Pons (tissue), 1 donor: ENCODE data around the gene MAPK1IP1L.
A peak's percentile ranks its signal among the peaks of the same experiment; 100 is the strongest.
"Not testable (repeated sequence)": the region's sequence is repeated elsewhere in the genome, so short reads cannot be mapped to it uniquely, and the experiment has no call there.

Source experiments
- DNase-seq: peaks from one replicate; pipeline ENCODE4 v3.0.0-alpha.2; 2016; ENCODE audit warnings: low spot score

The MAPK1IP1L gene

DNA sequence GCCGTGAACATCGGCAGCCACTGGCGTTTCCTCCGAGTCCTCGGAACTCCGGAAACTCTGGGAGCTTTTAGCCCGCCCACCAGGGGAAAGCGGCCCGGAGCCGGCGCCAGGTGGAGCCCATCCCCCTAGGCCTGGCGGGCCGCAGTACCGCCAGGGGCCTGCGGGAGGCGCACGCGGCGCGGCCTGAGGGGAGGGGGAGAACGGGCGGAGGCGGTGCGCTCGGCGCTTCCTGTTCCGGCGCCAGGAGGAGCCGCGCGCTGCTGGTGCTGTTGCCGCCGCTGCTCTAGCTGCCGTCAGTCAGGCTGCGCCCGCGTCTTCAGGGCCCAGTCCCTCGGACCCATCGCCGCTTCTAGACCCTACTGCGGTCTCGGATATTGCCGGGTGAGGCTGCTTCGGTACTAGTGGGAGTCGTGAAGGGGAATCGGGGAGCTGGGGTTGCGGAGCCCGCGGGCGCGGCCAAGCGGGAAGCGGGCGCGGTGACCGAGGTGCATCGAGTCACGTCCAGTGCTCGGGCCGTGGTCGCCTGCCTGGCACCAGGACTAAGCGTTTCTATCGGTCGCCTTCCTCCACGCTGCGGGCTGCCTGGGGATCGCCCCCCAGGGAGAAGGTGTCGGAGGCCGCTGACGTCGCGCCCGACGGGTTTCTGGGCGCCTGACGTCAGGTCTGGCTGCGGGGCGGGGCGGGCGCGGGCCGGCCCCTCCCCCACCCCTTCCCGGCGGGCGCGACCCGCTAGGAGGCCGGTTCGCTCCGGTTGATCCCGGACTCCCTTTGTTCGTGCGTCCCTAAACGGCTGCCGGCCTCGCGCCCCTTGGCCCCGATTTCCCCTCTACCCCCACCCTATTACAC, at the start of gene MAPK1IP1L:
TSS of gene MAPK1IP1L (plus strand) at position 225 of the 846 bp plus-strand sequence. CDS start 10,037 bp downstream, outside the sequence.
- peak; percentile 90 for DNase-seq

DNA sequence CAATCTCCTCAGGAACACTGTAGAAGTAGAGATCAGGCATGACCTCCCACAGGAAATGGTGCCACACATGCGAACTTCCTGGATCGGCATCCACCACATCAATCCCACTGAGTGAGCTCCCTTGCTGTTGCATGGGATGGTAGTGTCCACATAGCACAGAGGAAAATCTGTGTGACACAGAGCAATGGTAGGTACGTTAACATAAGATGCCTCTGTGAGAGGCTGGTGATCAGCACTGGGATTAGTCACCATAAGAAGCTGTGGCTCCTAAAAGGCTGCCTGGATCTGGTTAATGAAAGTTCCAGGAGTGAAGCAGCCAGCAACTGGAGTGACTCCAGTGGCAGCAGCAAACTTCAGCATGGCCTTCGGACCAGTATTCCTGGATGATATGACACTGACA, 46.4 kb upstream of the MAPK1IP1L start:
- DNase-seq, result no peak

DNA sequence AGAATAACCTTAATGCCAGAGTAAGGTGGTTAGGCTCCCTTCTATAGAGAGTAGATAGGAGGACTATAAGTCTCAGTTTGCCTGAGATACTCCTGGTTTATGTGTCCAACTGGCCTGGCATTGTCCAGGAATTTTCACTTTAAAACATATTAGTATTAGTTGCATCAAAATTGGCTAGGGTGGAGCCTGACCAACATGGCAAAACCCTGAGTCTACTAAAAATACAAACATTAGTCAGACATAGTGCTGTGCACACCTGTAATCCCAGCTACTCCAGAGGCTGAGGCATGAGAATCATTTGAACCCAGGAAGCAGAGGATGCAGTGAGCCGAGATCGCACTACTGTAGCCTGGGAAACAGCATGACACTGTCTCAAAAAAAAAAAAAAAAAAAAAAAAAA, 36.4 kb upstream of the MAPK1IP1L start:
- no peak for DNase-seq

DNA sequence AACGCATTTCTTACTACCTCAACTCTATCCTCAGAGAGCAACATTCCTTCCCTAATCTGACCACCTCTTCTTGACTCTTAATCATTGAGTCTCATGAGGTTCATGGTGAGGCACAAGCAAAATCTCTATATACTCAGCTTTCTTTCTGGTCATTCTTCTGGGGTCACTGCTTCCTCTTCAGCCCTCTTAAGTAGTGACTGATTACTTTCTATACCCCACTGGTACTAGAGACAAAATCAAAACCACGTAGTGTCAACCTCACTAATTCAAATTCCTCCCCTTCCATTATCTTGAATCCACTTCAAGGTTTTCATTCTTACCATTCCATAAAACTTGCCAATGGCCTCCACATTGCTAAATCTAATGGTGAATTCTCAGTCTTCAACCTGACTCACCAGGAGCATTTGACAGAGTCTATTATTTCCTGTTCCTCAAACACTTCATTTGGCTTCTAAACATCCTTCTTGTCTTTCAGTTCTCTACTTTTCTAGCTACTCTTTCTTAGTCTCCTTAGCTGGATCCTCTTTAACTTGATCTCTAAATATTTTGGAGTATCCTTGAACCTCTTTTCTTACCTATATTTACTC, 31.4 kb upstream of the MAPK1IP1L start:
- DNase-seq, result no peak

DNA sequence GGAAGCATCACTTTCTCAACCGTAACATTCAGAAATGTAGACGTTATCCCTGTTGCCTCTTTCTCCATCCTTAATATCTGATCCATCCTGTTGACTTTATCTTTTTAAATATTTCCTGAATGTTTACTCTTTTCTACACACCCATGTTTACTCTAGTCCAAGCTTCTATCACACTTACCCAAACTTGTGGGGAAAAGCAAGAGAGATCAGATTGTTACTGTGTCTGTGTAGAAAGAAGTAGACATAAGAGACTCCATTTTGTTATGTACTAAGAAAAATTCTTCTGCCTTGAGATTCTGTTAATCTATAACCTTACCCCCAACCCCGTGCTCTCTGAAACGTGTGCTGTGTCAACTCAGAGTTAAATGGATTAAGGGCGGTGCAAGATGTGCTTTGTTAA, 27.1 kb upstream of the MAPK1IP1L start:
- DNase-seq, result not testable (repeated sequence)

DNA sequence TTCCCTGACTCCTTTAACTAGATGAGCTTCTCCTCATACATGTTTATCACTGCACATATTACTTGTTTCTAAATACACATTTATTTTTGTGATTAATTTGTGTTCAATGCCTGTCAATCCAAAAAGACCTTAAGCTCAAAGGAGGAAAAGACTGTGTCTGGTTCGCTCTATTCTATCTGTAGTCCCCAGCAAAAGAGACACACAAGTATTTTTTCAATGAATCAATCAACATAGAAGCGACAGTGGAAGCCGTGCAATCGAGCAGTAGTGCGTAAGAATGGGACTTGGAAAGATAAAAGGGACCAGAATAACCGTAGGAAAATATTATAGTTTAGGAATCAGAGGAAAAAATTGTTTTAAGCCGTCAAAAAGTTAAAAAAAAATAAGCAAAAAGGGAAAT, 25.5 kb upstream of the MAPK1IP1L start:
- no peak for DNase-seq

DNA sequence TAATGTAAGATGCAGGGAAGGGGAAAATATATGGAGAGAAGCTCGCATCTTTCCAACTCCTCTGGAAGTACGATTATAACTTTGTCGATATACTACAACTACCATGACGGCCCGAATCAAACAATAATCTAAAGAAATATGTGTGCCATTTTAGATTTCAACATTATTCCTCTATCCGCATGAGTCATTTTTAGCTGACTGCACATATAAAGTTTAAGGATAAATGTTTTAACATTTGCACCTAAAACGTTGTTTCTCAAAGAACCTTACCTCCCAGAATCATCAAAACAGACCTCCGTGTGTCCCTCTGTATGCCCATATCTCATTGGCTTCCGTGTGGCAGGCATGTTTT, 25.0 kb upstream of the MAPK1IP1L start:
- DNase-seq, result no peak

DNA sequence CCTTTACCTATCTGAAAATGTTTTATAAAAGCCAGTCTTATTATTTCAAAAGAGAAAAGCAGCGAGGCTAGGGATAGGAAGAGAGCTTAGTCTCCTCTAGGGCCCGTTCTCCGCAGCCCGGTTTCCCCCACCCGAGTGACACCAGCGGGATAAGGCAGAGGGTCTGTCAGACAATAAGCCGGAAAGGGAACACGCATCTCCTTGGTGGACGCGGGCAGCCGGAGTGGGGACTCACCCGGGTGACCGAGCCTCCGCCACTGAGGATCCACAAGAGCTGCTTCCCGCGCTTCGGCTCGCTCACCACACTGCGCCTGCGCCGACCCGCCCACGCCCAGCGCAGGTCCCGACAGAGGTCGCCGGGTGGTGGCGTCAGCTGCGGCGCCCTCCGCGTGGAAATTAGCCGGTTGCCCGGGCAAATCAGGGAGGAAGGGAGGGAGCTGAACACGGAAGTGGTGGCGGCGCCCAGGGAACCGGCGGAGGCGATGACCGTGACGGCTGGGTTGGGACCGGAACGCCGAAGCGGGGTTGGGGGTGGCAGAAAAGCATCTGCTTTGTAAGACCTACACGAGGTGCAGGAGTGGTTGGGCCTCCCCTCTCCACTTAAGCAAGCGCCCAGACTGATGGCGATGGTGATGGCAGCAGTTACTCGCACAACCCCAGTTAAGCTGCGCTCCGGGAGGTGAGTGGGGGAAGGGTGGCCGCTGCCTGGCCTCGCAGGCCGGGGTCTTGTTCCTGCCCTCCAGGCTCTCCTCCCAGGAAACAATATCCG, 24.5 kb upstream of the MAPK1IP1L start, which contains the start of the genes SOCS4 and WDHD1:
TSS of gene SOCS4 (plus strand) at position 444 of the 769 bp plus-strand sequence. CDS start 15,806 bp downstream, outside the sequence.
TSS of gene WDHD1 (minus strand) at position 307 of the 769 bp plus-strand sequence. CDS start 312 bp downstream, outside the sequence.
- DNase-seq, result peak; percentile 92

DNA sequence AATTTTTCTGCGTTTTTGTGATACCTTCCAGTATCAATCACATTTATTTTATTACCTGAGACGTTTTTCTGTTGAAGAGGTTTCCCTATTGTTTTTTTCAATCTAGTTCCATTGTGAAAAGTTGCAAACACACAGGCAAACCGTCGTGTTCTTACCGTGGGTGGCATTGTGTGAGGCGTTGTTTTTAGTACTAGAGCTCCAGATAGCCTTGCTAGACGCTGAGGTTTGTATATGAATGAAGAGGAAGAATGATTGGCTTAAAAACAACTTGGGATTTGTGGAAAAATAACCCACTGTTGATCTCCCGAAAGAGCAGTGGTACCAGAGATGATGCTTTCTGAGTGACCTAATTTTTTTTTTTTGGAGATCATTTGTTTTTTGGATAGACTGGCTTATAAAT, 23.4 kb upstream of the MAPK1IP1L start:
- no peak for DNase-seq

DNA sequence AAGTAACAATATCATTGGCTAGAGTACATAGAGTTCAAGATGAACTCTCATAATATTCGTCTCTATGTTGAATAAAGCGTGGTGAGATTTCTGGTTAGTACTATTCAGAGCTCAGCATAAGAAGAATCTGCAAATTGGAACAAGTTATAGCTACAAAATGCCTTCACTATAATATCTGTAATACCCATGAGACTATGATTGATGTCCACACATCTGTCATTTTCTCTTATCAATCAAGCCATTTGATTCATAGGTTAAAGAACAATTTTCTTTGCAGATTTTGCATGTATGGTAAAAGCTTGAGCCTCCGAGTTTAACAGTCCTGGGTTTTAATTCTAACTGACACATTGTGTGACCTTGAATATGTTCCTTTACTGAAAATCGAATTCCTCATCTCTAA, 23.0 kb upstream of the MAPK1IP1L start:
- DNase-seq, result no peak

DNA sequence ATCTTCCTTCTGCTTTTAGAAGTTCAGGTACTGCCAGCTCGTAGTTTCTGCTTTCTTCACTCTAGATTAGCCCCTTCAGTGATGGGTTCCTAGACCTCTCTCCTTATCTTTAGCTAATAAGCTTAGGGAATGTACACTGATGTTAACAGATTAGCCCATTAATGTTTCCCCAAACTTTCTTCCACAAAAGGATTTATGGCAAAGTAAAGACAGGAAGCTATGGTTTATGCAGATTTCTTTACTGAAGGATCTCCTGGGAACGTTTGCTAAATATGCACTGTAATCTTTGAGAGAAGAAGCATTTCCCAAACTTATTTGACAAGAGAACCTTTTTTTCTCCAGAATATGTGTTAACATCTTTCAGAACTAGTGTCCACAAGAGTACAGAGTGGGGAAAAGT, 20.3 kb upstream of the MAPK1IP1L start:
- no peak for DNase-seq

DNA sequence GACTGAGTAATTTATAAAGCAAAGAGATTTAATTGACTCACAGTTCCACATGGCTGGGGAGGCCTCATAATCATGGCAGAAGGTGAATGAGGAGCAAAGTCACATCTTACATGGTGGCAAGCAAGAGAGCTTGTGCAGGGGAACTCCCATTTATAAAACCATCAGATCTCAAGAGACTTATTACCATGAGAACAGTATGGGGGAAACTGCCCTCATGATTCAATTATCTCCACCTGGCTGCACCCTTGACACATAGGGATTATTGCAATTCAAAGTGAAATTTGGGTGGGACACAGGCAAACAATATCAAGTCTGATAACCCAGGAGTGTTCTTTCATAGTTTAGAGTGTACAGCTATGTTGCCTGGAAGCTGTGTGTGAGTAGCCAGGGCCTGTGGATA, 13.5 kb upstream of the MAPK1IP1L start:
- DNase-seq, result not testable (repeated sequence)

DNA sequence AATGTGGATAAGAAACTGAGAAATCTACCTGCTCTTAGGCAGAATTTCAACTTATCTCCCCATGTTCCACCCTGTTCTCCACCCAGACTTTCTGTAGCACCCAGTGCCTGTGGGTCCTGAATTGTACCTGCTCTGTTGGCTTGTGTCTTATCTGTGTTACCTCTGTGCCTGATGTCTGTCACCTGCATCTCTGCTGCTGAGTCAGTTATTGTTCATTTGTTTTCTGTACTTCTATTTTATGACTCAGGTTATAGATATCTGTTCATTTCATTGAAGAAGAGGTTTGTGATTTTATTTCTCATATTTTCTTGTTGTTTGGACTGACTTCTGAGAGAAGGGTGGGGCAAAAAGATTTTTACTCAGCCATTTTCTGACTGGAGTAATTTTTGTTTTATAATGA, 12.7 kb upstream of the MAPK1IP1L start:
- no peak for DNase-seq

DNA sequence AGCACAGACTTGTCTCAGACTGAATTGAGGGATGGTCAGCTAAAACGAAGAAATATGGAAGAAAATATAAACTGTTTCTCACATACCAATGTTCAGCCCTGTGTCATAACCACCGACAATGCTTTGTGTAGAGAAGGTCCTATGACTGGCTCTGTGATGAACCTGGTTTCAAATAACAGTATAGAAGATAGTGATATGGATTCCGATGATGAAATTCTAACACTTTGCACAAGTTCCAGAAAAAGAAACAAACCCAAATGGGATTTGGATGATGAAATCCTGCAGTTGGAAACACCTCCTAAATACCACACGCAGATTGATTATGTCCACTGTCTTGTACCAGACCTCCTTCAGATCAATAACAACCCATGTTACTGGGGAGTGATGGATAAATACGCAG, 7.9 kb upstream of the MAPK1IP1L start:
- no peak for DNase-seq

DNA sequence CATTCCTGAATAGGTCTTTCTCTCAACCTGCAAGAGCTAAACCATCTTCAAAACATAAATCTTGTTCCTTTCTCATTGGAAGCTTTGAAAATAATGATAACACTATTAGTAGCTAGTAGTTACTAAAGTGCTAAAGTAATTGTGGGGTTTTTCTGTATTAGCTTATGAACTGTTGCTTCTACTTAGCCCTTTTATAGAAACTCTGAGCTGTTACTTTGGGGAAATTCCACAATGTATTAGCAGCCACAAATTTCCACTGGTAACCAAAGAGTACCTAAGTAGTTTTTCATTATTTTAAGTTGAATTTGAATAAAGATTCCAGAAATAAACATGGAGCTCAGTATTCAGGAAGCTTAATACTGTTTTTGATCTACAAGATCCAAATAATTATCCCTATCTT, 6.4 kb upstream of the MAPK1IP1L start:
- no peak for DNase-seq

DNA sequence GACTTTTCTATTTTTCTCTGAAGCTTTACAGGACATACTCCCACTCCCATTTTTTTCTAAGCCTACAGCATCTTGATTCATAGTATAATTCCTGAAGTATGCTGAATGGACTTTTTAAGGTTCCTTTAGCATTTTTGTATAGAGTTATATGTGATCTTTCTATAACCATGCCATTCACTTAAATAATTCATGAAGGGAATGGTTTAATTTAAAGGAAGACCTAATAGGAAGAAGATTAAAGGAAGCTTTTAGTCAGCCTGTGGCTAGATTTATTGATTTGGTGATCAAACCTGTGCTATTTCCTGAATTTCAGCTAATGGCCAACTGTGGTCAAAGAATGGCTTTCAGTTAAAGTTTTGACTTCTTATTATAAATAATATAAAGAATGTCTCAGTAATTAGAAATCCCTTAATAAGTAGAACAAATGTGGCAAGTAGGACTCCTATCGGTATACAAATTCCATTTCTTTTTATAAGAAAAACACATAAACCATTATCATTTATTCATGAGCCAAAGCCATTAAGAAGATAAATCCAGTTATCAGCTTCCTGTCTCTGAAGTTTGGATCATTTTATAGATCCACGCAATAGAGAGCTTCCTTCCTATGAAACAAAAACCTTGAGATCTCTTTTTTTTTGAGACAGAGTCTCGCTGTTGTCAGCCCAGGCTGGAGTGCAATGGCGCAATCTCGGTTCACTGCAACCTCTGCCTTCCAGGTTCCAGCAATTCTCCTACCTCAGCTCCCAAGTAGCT, 4.0 kb upstream of the MAPK1IP1L start:
- no peak for DNase-seq

DNA sequence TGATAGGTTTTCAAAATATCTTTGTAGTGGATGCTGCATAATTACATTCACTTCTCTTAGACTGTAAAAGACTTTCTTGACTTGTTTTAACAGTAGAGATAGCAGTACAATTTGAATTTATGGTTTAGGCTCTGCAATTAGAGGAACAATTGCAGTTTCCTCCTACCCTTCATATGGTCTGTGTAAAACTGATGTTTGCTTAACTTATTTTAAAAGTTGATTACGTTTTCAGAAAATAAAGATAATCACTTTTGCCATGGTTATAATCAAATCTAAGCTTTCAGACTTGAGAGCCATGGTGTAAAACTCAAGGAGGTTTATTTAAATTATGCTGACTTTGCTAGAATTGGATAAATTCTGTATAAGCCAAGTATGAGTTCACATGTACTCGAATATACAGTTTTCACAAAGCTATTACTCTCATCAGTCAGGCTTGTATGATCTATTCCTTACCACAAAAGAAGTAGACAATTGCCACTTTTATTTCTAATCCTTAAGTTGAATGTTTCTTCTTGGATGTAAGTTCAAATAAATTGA, 2.5 kb upstream of the MAPK1IP1L start:
- DNase-seq, result no peak

DNA sequence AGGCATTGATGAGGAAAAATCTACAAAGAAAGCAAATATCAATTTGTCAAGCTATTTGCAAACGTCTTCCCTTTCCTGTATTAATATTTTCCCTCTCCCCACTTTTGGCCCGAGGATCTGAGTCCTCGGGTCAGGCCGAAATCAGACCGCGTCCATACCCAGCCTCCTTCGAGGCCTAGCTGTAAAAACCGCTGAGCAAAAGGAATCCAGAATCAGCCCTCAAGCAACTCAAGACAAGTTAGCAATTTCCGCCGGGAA, 353 bp upstream of the MAPK1IP1L start:
- no peak for DNase-seq

DNA sequence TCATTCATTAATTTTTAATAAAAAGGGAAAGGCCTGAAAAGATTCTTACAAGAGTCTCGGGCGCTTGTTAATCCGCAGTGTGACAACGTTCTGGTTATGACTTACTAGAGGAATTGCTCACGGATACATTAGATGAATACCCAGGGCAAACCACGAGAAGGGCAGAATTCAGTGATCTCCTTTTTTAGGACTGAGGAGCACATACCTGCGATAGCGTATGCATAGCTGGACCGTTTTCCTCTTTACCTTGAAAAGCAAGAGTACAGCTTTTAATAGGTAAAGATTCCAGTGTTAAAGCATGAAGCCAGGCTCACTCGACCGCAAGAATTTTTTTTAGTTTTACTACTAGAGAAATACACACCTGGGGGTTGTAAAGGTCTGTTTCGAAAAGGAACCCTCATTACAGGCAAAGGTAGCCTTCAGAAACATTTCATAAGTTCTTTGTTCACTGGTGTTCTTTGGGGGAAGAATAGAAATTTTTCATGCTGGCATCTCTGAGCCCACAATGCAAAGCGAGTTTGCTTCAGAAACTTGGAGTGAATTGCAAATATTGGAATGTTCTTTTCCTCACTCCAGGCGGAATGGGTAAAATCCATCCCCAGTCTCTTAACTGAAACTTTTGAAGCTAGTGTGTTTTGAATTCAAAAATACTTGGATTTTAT, 953 bp downstream of the MAPK1IP1L start:
- peak; percentile 49 for DNase-seq

DNA sequence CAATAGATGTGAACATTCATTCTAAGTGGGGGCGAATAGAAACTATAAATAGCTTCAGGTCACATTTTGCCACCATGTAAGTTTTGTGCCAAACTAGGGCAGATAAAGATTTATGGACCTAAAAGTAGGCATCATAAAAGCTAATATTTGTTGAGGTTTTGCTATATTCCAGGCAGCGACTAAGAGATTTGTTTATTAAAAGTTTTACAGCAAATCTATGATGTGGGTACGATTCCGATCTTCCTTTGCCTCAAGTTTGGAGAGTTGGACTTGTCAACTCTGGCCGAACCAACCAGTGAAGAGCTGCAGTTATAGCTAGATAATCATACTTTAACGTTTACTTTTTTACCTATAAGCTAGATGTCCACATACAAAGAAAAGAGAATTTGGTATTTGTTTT, 1.6 kb downstream of the MAPK1IP1L start:
- no peak for DNase-seq

DNA sequence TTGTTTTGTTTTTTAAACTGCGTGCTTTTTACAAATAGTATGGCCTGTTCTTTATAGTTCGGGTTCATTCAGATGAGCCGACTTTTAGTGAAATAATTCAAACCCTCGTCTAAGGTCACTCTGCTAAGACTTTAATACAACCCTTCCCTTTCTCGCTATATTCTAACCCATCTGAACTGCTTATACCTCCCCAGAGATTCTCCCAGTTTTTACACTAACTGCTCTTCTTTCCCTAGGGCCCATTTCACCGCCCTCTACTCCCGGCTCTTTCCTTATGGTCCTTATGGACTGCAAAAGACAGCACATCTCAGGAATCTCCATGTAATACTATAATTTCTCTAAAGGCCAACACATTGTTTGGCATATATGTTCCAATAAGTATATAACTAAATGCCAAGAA, 2.1 kb downstream of the MAPK1IP1L start:
- DNase-seq, result no peak
